Endodermal cell (in vitro differentiated cells): ENCODE results near the gene GAB2. TPM values are rescaled to one million over a fixed set of nuclear protein-coding genes. Genes with fewer than 3 reads are reported as not detected.

Experiments used
- DNase-seq: peaks from one replicate; pipeline ENCODE4 v3.0.0-alpha.2; 2017
- H3K27ac ChIP-seq: 2 replicates; pipeline ENCODE4 v1.5.1; 2013; ENCODE audit warnings: mild to moderate bottlenecking, low read depth, low read length, moderate library complexity
- H3K27me3 ChIP-seq: 2 replicates; pipeline ENCODE4 v1.6.1; 2013; ENCODE audit warnings: mild to moderate bottlenecking, low read length, moderate library complexity; ENCODE audit not compliant: insufficient read depth, control insufficient read depth, poor library complexity, severe bottlenecking
- H3K36me3 ChIP-seq: 2 replicates; pipeline ENCODE4 v1.7.0; 2013; ENCODE audit warnings: mild to moderate bottlenecking, low read length, moderate library complexity; ENCODE audit not compliant: control insufficient read depth, insufficient read depth
- H3K4me1 ChIP-seq: one replicate; pipeline ENCODE4 v1.7.0; 2013; ENCODE audit warnings: low read length; ENCODE audit not compliant: control insufficient read depth, insufficient read depth
- H3K4me3 ChIP-seq: 2 replicates; pipeline ENCODE4 v1.5.1; 2013; ENCODE audit warnings: mild to moderate bottlenecking, low read length, moderate library complexity
- H3K9ac ChIP-seq: 2 replicates; pipeline ENCODE4 v1.6.1; 2013; ENCODE audit warnings: mild to moderate bottlenecking, low read length, moderate library complexity; ENCODE audit not compliant: poor library complexity, severe bottlenecking; ENCODE audit errors: extremely low read depth
- H3K9me3 ChIP-seq: 2 replicates; pipeline ENCODE4 v1.6.1; 2013; ENCODE audit warnings: mild to moderate bottlenecking, low read length, moderate library complexity; ENCODE audit not compliant: control insufficient read depth
- H3K27ac Mint-ChIP-seq: 2 replicates; pipeline ENCODE4 v1.8.0; 2020; ENCODE audit warnings: mixed read lengths
- H3K27me3 Mint-ChIP-seq: 2 replicates; pipeline ENCODE4 v1.8.0; 2021; ENCODE audit warnings: mild to moderate bottlenecking, mixed read lengths; ENCODE audit not compliant: insufficient read depth
- H3K36me3 Mint-ChIP-seq: 2 replicates; pipeline ENCODE4 v1.8.0; 2020; ENCODE audit warnings: low read depth, mixed read lengths
- H3K4me1 Mint-ChIP-seq: 2 replicates; pipeline ENCODE4 v1.8.0; 2020; ENCODE audit warnings: mixed read lengths
- H3K4me3 Mint-ChIP-seq: 2 replicates; pipeline ENCODE4 v1.8.0; 2020; ENCODE audit warnings: mild to moderate bottlenecking, moderate library complexity, mixed read lengths
- H3K9me3 Mint-ChIP-seq: 2 replicates; pipeline ENCODE4 v1.8.0; 2020; ENCODE audit warnings: mild to moderate bottlenecking, mixed read lengths
- CTCF ChIP-seq: fragments of 200-600 bp; sonication (generic); conservative IDR thresholded peaks from 2 replicates; pipeline ENCODE4 v1.5.0; 2021; ENCODE audit warnings: antibody characterized with exemption, mild to moderate bottlenecking
- WGBS, 2 experiments: methylation state at CpG; one replicate each; pipeline versions ENCODE4 v1.1.5 to v1.1.7; 2013; ENCODE audit warnings: missing lambda C conversion rate in 2 of 2, mixed read lengths in 1 of 2; ENCODE audit not compliant: insufficient coverage in 1 of 2, insufficient read length in 1 of 2; 5-methylcytosine and 5-hydroxymethylcytosine counted together
- total RNA-seq, 2 donors: library from RNA; stranded (reverse); fragmentation: NEBNext Ultra II Directional in 1 of 2; extraction: Animal tissue kit (Norgen Biotek cat#: 25700) in 1 of 2; gene quantifications; 2 replicates in 1 of 2; 3 replicates in 1 of 2; pipeline ENCODE4 v1.2.1, GENCODE V29; 2021

The GAB2 gene
- total RNA-seq, 2 donors from 2014 or later: 26.9 to 62.8 TPM

- WGBS, 2 experiments: 88 to 100% methylated on average over 1 to 2 of the region's 3 CpGs
- H3K4me3 ChIP-seq: no peak overlapping the region
- H3K4me1 ChIP-seq: peaks cover 32% of the 10 kb centered on the region
- peaks cover 14% of the 10 kb centered on the region for H3K36me3 Mint-ChIP-seq
- H3K27ac ChIP-seq: no peak overlapping the region
- no peak overlapping the region for H3K27ac Mint-ChIP-seq
- H3K9me3 ChIP-seq: peaks cover 15% of the 10 kb centered on the region
- peaks cover 49% of the 10 kb centered on the region for H3K4me1 Mint-ChIP-seq
- DNase-seq: no peak
- H3K27me3 Mint-ChIP-seq: no peaks in the 10 kb centered on the region
- H3K4me3 Mint-ChIP-seq: no peak overlapping the region
- TF ChIP-seq CTCF: no peak
- no peaks in the 10 kb centered on the region for H3K27me3 ChIP-seq
- no peak overlapping the region for H3K9ac ChIP-seq
- peaks cover 11% of the 10 kb centered on the region for H3K9me3 Mint-ChIP-seq
- peaks cover 19% of the 10 kb centered on the region for H3K36me3 ChIP-seq
Observed at GRCh38 chr11:78374917-78375316, 42.7 kb downstream of the GAB2 start.

GRCh38 chr11:78373689-78374088 is 43.9 kb downstream of the GAB2 start:
- 60 to 100% methylated on average over 1 of the region's 1 CpG for WGBS, 2 experiments
- DNase-seq: no peak
- H3K27me3 Mint-ChIP-seq: no peaks in the 10 kb centered on the region
- H3K4me1 ChIP-seq: peaks cover 25% of the 10 kb centered on the region
- TF ChIP-seq CTCF: no peak
- H3K36me3 ChIP-seq: peaks cover 19% of the 10 kb centered on the region
- H3K4me3 ChIP-seq: peak overlapping the region; percentile 62
- H3K4me1 Mint-ChIP-seq: peaks cover 39% of the 10 kb centered on the region
- H3K27ac ChIP-seq: no peak overlapping the region
- peaks cover 15% of the 10 kb centered on the region for H3K9me3 ChIP-seq
- H3K9ac ChIP-seq: no peak overlapping the region
- H3K27ac Mint-ChIP-seq: peak overlapping the region; percentile 45
- H3K27me3 ChIP-seq: no peaks in the 10 kb centered on the region
- peaks cover 11% of the 10 kb centered on the region for H3K9me3 Mint-ChIP-seq
- no peak overlapping the region for H3K4me3 Mint-ChIP-seq
- peaks cover 14% of the 10 kb centered on the region for H3K36me3 Mint-ChIP-seq

GRCh38 chr11:78372114-78372768 is 45.4 kb downstream of the GAB2 start:
- TF ChIP-seq CTCF: no peak
- H3K27ac ChIP-seq: no peak overlapping the region
- no peak overlapping the region for H3K27ac Mint-ChIP-seq
- H3K4me3 ChIP-seq: peak overlapping the region; percentile 5
- no peaks in the 10 kb centered on the region for H3K27me3 Mint-ChIP-seq
- peaks cover 29% of the 10 kb centered on the region for H3K4me1 Mint-ChIP-seq
- WGBS, 2 experiments: 94 to 95% methylated on average over 4 of the region's 4 CpGs
- peaks cover 10% of the 10 kb centered on the region for H3K36me3 Mint-ChIP-seq
- H3K9me3 Mint-ChIP-seq: peaks cover 8% of the 10 kb centered on the region
- peaks cover 13% of the 10 kb centered on the region for H3K36me3 ChIP-seq
- no peaks in the 10 kb centered on the region for H3K27me3 ChIP-seq
- H3K4me3 Mint-ChIP-seq: no peak overlapping the region
- peaks cover 11% of the 10 kb centered on the region for H3K9me3 ChIP-seq
- H3K9ac ChIP-seq: no peak overlapping the region
- peaks cover 23% of the 10 kb centered on the region for H3K4me1 ChIP-seq
- DNase-seq: no peak
